Tibial nerve (tissue), 3 donors: ENCODE measurements around the gene COQ4.

ENCODE experiments used
- CTCF ChIP-seq, 5 experiments: fragments of 200-600 bp in 3 of 5; fragments of 450-650 bp in 2 of 5; sonication (generic) in 3 of 5; IDR thresholded peaks; one replicate each; pipeline ENCODE4 v1.5.1; 2016 to 2019; ENCODE audit warnings: antibody characterized with exemption in 5 of 5, mild to moderate bottlenecking in 3 of 5, moderate library complexity in 2 of 5
- POLR2A ChIP-seq, 2 donors: fragments of 450-650 bp; IDR thresholded peaks; one replicate each; pipeline ENCODE4 v1.6.1; 2017; ENCODE audit warnings: antibody characterized with exemption in 2 of 2, mild to moderate bottlenecking in 2 of 2, moderate library complexity in 2 of 2

DNA sequence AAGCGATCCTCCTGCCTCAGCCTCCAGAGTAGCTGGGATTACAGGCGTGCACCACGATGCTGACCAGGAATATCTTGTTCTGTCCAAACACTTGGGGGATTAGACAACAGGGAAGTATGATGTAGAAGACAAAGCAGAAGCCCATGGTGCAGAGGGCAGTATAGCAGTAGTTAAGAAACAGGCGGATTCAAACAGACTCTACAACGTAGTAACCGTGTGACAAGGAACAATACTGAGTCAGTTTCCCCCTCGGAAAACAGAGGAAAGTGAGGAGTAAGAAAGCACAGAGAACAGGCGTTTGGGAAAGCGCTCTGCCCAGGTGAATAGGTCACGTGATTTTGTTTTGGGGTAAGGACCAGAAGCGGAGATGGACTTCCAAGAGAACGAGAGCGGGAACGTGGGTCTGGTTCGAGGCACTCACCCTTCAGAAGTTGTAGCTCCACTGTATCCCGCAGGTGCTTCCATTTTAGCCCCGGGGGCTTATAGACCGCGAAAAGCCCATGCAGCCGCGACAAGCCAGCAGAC lies 698 bp upstream of the COQ4 start:
- no peak for TF ChIP-seq CTCF (IDR thresholded peaks at IDR 0.05)
- no peak for TF ChIP-seq POLR2A (IDR thresholded peaks at IDR 0.05)
